ENCODE results near the gene LRP1B.

DNA sequence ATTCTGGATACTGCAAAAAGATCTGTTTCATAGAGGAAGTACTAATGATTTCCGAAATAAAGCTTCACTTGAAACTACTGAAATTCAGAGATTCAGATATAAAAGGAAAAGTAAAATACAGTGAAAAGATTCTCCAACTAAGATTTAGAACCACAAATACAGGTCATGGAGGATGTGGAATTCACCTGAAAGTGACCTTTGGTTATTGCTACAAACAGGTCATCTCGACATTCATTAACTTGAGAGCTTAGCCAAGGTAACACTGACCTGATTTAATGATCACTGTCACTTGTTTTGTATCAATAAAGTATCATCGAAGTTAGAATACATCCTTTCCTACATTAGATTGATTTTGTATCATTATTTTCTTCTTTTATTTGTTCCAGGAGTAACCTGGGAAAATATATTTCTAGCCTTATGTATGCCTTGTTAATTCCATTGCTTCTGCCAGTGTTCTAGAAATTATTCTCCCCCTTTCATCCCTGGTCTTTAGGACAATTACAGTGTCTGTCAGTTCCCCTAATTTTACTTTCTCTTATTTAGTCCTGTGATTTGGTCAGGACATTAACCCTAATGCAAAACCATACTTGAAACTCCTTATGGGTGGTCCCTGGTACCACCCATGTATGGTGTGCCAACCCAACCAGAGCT lies 420.1 kb downstream of the LRP1B start:
- TF ChIP-seq CTCF (IDR thresholded peaks at IDR 0.05) (no peak), POLR2A (IDR thresholded peaks at IDR 0.05) (no peak)
